Natural killer cell (primary cell): Measurements from ENCODE around the gene TTC27. TPM values are rescaled to one million over a fixed set of nuclear protein-coding genes. Genes with fewer than 3 reads are reported as not detected.

Source experiments
- ATAC-seq, 3 donors: fragments of 150-1000 bp in 2 of 3; fragments of 200-7000 bp in 1 of 3; cut with Tn5 transposase; 1 replicate in 1 of 3; 2 replicates in 2 of 3; pipeline ENCODE4 v1.10.0; 2021; ENCODE audit warnings: mild to moderate bottlenecking in 2 of 3, moderate library complexity in 2 of 3
- DNase-seq, 2 donors: peaks; one replicate each; pipeline versions ENCODE4 v3.0.0 to v3.0.0-alpha.2; 2013 to 2021; ENCODE audit warnings: mixed read lengths in 1 of 2
- H3K27ac ChIP-seq: one replicate; pipeline ENCODE4 v1.5.1; 2013; ENCODE audit warnings: mild to moderate bottlenecking, low read length
- H3K27me3 ChIP-seq: one replicate; pipeline ENCODE4 v1.6.1; 2013; ENCODE audit warnings: low read length; ENCODE audit not compliant: control insufficient read depth, insufficient read depth
- H3K36me3 ChIP-seq: one replicate; pipeline ENCODE4 v1.6.1; 2013; ENCODE audit warnings: low read length; ENCODE audit not compliant: control insufficient read depth, insufficient read depth
- H3K4me1 ChIP-seq: one replicate; pipeline ENCODE4 v1.6.1; 2013; ENCODE audit warnings: low read length; ENCODE audit not compliant: control insufficient read depth, insufficient read depth
- H3K4me3 ChIP-seq: one replicate; pipeline ENCODE4 v1.5.1; 2013; ENCODE audit warnings: low read length
- H3K9me3 ChIP-seq: one replicate; pipeline ENCODE4 v1.6.1; 2013; ENCODE audit warnings: low read length; ENCODE audit not compliant: control insufficient read depth, insufficient read depth
- H3K27ac Mint-ChIP-seq, 2 donors: one replicate each; pipeline ENCODE4 v1.8.0; 2022; ENCODE audit warnings: mild to moderate bottlenecking in 2 of 2, mixed read lengths in 2 of 2, moderate library complexity in 1 of 2
- H3K27me3 Mint-ChIP-seq, 2 donors: one replicate each; pipeline ENCODE4 v1.8.0; 2022; ENCODE audit warnings: low read depth in 2 of 2, mixed read lengths in 2 of 2
- H3K36me3 Mint-ChIP-seq: one replicate; pipeline ENCODE4 v1.8.0; 2022; ENCODE audit warnings: mixed read lengths
- H3K4me1 Mint-ChIP-seq, 2 donors: one replicate each; pipeline ENCODE4 v1.8.0; 2022; ENCODE audit warnings: mixed read lengths in 2 of 2
- H3K4me3 Mint-ChIP-seq: one replicate; pipeline ENCODE4 v1.8.0; 2022; ENCODE audit warnings: mild to moderate bottlenecking, moderate library complexity, mixed read lengths
- H3K9me3 Mint-ChIP-seq, 2 donors: one replicate each; pipeline ENCODE4 v1.8.0; 2022; ENCODE audit warnings: mixed read lengths in 2 of 2
- WGBS: methylation state at CpG from one replicate; pipeline ENCODE4 v1.1.7; 2013; ENCODE audit warnings: missing lambda C conversion rate; ENCODE audit not compliant: insufficient coverage; 5-methylcytosine and 5-hydroxymethylcytosine counted together
- intact Hi-C: fragments of 100-400 bp; cut with micrococcal nuclease; formaldehyde crosslinking; loops from one replicate; pipeline ENCODE4 v1.14.2; 2022
- total RNA-seq, 4 donors: library from RNA; stranded (reverse); fragments of 120-200 nt in 1 of 4; gene quantifications; one replicate each; pipeline versions ENCODE4 v1.2.3 to v1.2.4, GENCODE V29; 2013 to 2022
- TF ChIP-seq, protein P1 (sequence below): fragments of 200-600 bp; IDR thresholded peaks from one replicate; pipeline ENCODE4 v1.8.0; 2022; ENCODE audit warnings: antibody characterized with exemption

Gene TTC27
- total RNA-seq, 3 donors from 2014 or later (not counting 1 experiment from before 2014, with no cell fraction given), result 13.7 to 14.6 (median 14.1) TPM

DNA sequence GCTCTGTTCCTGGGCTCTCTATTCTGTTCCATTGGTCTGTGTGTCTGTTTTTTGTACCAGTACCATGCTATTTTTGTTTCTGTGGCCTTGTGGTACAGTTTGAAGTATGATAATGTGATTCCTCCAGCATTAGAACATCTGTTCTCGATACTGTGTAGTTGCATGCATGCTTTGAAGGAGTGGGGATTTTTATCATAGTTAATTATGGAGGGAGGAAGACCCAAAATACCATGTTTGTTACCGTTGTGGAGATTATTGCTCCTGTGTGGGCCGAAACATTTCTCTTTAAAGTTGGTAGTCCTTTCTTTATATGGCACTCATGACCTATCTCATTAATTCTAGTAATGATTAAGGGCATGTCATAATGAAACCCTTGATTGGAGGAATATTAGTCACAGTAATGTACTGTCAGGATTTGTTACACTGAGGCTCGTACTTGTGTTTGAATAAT is 87.6 kb downstream of the TTC27 start:
- no peaks in the 10 kb centered on the region for H3K27me3 Mint-ChIP-seq
- intact Hi-C loops, result no loop called here
- 93% methylated on average over 4 of the region's 4 CpGs for WGBS
- no peak overlapping the region for H3K4me3 ChIP-seq
- no peak for DNase-seq
- no peaks in the 10 kb centered on the region for H3K4me1 ChIP-seq
- no peaks in the 10 kb centered on the region for H3K27me3 ChIP-seq
- peaks cover 6 to 9% of the 10 kb centered on the region in 2 donors for H3K4me1 Mint-ChIP-seq
- H3K36me3 ChIP-seq, result no peaks in the 10 kb centered on the region
- no peaks in the 10 kb centered on the region for H3K9me3 ChIP-seq
- H3K27ac Mint-ChIP-seq, result no peak overlapping the region
- ATAC-seq, result no peak
- no peak overlapping the region for H3K4me3 Mint-ChIP-seq
- TF ChIP-seq, protein P1, sequence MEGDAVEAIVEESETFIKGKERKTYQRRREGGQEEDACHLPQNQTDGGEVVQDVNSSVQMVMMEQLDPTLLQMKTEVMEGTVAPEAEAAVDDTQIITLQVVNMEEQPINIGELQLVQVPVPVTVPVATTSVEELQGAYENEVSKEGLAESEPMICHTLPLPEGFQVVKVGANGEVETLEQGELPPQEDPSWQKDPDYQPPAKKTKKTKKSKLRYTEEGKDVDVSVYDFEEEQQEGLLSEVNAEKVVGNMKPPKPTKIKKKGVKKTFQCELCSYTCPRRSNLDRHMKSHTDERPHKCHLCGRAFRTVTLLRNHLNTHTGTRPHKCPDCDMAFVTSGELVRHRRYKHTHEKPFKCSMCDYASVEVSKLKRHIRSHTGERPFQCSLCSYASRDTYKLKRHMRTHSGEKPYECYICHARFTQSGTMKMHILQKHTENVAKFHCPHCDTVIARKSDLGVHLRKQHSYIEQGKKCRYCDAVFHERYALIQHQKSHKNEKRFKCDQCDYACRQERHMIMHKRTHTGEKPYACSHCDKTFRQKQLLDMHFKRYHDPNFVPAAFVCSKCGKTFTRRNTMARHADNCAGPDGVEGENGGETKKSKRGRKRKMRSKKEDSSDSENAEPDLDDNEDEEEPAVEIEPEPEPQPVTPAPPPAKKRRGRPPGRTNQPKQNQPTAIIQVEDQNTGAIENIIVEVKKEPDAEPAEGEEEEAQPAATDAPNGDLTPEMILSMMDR, result no peak
- no peaks in the 10 kb centered on the region for H3K36me3 Mint-ChIP-seq
- H3K9me3 Mint-ChIP-seq, result peaks cover 0 to 3% of the 10 kb centered on the region in 2 donors
- H3K27ac ChIP-seq, result no peak overlapping the region

DNA sequence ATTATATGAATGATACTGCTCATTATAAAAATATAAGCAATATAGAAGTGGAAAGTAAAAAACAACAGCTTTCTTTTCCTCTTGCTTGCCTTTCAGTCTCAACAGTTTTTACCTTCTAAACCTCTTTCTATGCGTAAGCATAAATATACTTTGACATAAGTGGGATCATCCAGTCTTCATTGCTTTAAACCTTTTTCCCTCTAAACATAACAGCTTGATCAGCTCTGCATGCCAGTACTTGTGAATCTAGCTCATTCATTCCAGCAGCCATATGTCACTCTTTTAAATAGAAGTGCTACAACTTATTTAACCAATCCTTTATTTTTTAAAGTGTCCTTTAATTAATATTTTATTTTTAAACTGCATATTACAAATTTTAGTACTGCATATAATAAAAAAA is 88.1 kb downstream of the TTC27 start:
- Mint-ChIP-seq H3K4me1 (peaks cover 6 to 9% of the 10 kb centered on the region in 2 donors), H3K27me3 (no peaks in the 10 kb centered on the region), H3K4me3 (no peak overlapping the region), H3K9me3 (peaks cover 0 to 3% of the 10 kb centered on the region in 2 donors), H3K36me3 (no peaks in the 10 kb centered on the region), H3K27ac (no peak overlapping the region)
- Histone ChIP-seq H3K4me3 (no peak overlapping the region), H3K27me3 (no peaks in the 10 kb centered on the region), H3K36me3 (no peaks in the 10 kb centered on the region), H3K4me1 (no peaks in the 10 kb centered on the region), H3K27ac (no peak overlapping the region), H3K9me3 (no peaks in the 10 kb centered on the region)
- TF ChIP-seq, protein P1, result no peak
- intact Hi-C loops, result no loop called here
- DNase-seq (no peak), ATAC-seq (no peak)
- 93% methylated on average over 1 of the region's 1 CpG for WGBS

DNA sequence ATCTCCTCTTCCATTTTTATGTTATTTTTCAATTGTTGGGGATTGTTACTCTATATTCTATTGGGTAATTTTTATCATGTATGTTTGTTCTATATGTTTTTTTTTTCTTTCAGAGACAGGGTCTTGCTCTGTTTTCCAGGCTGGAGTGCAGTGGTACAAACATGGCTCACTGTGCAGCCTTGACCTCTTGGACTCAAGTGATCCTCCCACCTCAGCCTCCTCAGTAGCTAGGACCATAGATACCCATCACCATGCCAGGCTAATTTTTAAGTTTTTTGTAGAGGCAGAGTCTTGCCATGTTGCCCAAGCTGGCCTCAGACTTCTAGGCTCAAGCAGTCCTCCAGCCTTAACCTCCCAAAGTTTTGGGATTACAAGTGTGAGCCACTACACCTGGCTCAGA is 88.7 kb downstream of the TTC27 start:
- Histone ChIP-seq H3K36me3 (no peaks in the 10 kb centered on the region), H3K4me3 (no peak overlapping the region), H3K4me1 (no peaks in the 10 kb centered on the region), H3K27me3 (no peaks in the 10 kb centered on the region), H3K27ac (no peak overlapping the region), H3K9me3 (no peaks in the 10 kb centered on the region)
- no peaks in the 10 kb centered on the region for H3K27me3 Mint-ChIP-seq
- intact Hi-C loops, result no loop called here
- H3K27ac Mint-ChIP-seq, result no peak overlapping the region
- TF ChIP-seq, protein P1, result no peak
- H3K4me1 Mint-ChIP-seq, result peaks cover 6 to 9% of the 10 kb centered on the region in 2 donors
- no peak overlapping the region for H3K4me3 Mint-ChIP-seq
- H3K9me3 Mint-ChIP-seq, result peaks cover 0 to 3% of the 10 kb centered on the region in 2 donors
- ATAC-seq, result no peak
- no peaks in the 10 kb centered on the region for H3K36me3 Mint-ChIP-seq
- DNase-seq, result no peak

DNA sequence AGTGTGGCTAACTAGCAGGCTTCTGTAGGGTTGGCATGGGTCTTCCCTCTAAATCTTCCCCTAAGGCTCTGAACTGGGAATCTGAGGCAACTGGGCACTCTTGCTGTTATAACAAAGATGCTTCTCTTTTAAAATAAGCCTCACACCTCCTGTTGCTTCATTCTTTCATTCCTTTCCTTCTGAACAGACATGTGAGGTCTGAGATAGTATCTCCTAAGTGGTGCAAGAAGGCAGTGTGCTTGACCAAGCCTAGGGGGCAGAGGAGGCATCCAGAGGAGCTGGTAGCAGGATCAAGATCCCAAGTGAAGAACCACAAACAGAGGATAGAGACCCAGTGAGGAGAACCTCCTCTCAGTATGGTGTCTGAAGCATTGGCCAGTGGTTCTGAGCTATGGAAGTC is 90.9 kb downstream of the TTC27 start:
- no peak for DNase-seq
- Mint-ChIP-seq H3K4me1 (peaks cover 6 to 9% of the 10 kb centered on the region in 2 donors), H3K4me3 (no peak overlapping the region), H3K27ac (no peak overlapping the region), H3K27me3 (no peaks in the 10 kb centered on the region), H3K9me3 (peaks cover 2% of the 10 kb centered on the region in 2 donors), H3K36me3 (no peaks in the 10 kb centered on the region)
- intact Hi-C loops, result no loop called here
- Histone ChIP-seq H3K4me3 (no peak overlapping the region), H3K27me3 (no peaks in the 10 kb centered on the region), H3K36me3 (peaks cover 4% of the 10 kb centered on the region), H3K4me1 (no peaks in the 10 kb centered on the region), H3K27ac (no peak overlapping the region), H3K9me3 (no peaks in the 10 kb centered on the region)
- ATAC-seq, result peak in 1 of 3 donors; percentile 32
- TF ChIP-seq, protein P1, result no peak
